Tibial nerve (tissue), 4 donors: Measurements from ENCODE around the gene FHL1.

ENCODE experiments used
- CTCF ChIP-seq, 5 experiments: fragments of 200-600 bp in 3 of 5; fragments of 450-650 bp in 2 of 5; sonication (generic) in 3 of 5; IDR thresholded peaks; one replicate each; pipeline ENCODE4 v1.5.1; 2016 to 2019; ENCODE audit warnings: antibody characterized with exemption in 5 of 5, mild to moderate bottlenecking in 3 of 5, moderate library complexity in 2 of 5
- EP300 ChIP-seq, 2 donors: sonication (generic); formaldehyde crosslinking; IDR thresholded peaks; one replicate each; pipeline ENCODE4 v1.6.1; 2017; ENCODE audit warnings: antibody characterized with exemption in 2 of 2, mild to moderate bottlenecking in 1 of 2
- POLR2A ChIP-seq, 2 donors: fragments of 450-650 bp; IDR thresholded peaks; one replicate each; pipeline ENCODE4 v1.6.1; 2017; ENCODE audit warnings: antibody characterized with exemption in 2 of 2, mild to moderate bottlenecking in 2 of 2, moderate library complexity in 2 of 2

DNA sequence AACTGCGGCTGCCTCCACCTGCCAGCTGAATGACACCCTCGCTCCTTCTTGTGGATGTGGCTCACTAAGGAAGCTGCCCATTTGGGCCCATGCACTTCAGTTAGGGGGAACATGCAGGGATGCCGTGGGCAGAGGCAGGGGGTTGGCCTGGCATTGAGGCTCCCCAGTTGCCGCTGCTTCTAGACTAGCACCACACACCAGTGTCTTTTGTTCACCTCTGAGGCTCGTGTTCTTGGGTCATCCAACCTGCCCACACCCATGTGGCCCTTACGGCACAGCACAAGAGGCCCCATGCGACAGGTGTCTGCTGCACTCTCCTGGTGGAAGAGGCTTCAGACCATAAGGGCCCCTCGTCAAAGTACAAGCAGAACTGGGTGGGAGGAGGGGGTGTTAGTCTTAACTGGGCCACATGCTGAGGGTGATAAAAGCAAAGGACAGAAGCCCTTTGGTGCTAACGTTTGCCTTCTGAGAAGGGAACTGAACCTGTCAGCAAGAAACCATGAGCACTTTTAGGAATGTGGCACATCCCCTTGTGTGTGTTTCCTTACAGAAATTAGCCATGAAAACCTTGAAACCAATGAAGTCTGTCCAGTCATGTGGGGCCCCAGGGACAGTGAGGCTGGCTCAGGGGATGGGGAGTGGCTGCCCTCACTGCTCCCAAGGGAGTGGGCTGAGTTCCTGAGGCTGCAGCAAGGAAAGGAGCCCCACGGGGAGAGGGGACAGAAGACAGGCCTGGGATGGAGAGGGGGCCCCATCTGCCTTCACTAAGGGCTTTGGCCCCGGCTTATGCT lies 64.6 kb downstream of the FHL1 start:
- TF ChIP-seq CTCF (IDR thresholded peaks at IDR 0.05): no peak
- no peak for TF ChIP-seq POLR2A (IDR thresholded peaks at IDR 0.05)
- TF ChIP-seq EP300 (IDR thresholded peaks at IDR 0.05): peak in 1 of 2 donors; percentile 5
